HG03103 (cell line): ENCODE results near the gene STXBP1.
"Not testable (repeated sequence)": the region's sequence is repeated elsewhere in the genome, so short reads cannot be mapped to it uniquely, and the experiment has no call there.

Experiments
- ATAC-seq: cut with Tn5 transposase; IDR thresholded peaks from one replicate; pipeline ENCODE4 v1.9.1; 2021; ENCODE audit warnings: low read depth; ENCODE audit not compliant: unreplicated experiment

STXBP1 gene

DNA sequence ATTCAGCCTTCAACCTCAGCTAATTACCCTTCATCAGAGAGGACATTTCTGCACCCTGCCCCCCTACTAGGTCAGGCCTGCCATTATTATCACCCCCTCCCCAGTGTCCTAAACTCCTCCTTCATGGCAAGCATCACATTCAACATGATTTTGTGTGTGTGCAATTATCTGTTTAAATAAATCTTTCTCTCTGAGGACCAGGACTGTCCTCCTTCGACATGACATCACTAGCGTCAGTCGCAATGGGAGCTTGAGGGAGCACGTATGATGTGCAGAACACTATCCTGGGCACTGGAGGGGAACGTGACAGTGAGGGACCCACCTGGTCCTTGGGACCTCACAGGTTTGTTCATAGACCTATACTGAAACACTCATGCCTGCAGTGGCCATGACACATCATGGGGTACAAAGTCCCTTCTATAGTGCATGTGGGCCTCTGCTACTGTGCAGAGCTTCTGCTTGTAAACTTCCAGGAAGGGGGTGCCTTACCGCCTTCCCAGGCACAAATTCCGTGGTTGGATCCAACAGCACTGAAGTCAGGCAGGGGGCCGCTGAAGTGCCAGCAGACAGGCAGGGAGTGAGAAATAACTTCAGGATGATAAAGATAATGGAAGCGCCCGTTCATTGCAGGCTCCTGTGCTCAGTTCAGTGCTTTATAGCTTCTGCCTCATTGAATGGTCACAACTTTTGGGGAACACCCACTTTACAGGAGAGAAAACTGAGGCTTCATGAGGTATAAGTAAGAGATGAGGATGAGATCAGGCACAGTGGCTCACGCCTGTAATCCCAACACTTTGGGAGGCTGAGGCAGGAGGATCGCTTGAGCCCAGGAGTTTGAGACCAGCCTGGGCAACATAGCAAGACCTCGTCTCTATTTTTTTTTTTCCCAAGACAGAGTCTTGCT, 36.0 kb upstream of the STXBP1 start:
- ATAC-seq, result no peak

DNA sequence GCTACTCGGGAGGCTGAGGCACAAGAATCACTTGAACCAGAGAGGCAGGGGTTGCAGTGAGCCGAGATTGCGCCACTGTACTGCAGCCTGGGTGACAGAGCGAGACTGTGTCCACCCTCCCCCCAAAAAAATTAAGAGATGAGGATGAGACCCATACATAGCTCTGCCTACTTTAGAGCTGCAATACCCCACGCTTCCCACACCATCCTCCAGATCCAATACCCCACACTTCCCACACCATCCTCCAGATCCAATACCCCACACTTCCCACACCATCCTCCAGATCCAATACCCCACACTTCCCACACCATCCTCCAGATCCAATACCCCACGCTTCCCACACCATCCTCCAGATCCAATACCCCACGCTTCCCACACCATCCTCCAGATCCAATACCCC, 34.9 kb upstream of the STXBP1 start:
- not testable (repeated sequence) for ATAC-seq

DNA sequence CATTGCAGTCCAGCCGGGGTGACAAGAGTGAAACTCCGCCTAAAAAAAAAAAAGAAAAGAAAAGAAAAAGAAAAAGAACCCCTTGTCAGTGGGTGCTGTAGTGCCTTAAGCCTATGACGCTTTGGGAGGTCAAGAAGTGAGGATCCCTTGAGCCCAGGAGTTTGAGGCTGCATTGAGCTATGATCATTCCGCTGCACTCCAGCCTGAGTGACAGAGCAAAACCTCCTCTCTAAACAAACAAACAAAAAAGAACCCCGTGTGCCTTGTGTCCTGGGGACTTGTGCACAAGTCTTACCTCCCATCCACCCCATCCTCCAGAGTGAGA, 33.5 kb upstream of the STXBP1 start:
- ATAC-seq, result no peak

DNA sequence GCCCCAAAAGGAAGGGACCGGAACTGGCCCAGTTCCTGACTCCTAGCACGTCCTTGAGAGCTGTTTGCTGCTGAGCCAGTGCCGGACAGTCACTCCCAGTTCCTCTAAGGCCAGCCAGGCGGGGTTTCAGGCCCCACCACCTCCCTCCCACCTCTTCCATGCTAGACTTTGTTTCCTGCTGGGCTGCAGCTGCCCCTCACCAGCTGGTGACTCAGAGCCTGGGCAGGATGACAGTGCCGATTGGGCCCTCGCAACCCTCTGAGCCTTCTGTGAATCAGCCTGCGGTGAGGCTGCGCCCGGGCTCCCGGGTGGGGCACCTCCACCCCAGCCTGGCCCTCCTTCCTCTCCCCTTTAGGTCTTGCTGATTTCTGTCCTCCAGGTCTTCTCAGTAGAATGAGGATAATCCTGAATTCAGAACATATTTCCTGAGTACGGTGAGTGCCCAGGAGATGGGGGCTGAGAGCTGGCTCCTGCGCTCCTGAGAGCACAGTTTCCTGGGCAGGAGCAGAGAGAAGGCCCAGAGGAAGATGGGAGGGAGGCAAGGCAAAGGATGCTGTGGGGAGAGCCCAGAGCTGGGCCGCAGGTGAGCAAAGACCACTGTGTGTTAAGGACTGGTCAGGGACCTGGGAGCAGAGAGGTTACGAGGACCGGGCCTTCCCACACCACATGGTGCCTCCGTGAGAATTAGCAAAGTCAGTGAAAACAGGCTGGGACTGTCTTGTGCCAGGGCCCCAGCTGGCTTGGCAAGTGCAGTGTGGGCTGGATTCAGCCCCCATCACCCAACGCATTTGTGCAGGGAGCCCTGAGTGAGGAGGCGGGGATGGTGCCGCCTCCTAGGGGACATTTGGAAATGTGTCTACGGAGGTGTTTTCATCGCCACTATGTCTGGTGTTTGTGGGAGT, 32.9 kb upstream of the STXBP1 start:
- ATAC-seq, result no peak

DNA sequence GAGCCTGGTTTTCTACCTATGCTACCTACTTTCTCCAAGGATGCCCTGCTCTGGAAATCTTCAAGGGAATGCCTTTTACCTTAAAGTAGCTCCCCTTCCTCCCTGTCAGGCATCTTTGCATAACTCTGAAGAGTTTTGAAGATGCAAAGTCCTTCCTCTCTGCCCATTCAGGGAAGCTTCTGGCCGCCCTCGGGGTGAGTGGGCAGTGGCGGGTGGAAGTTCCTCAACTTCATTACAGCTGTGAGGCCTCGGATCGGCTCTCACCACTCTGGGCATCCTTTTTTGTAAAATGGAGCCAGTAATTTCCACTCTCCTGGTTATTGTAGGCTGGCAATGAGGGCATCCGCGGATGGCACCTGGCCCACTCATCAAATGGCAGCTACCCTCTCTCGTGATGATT, 31.7 kb upstream of the STXBP1 start:
- ATAC-seq, result no peak

DNA sequence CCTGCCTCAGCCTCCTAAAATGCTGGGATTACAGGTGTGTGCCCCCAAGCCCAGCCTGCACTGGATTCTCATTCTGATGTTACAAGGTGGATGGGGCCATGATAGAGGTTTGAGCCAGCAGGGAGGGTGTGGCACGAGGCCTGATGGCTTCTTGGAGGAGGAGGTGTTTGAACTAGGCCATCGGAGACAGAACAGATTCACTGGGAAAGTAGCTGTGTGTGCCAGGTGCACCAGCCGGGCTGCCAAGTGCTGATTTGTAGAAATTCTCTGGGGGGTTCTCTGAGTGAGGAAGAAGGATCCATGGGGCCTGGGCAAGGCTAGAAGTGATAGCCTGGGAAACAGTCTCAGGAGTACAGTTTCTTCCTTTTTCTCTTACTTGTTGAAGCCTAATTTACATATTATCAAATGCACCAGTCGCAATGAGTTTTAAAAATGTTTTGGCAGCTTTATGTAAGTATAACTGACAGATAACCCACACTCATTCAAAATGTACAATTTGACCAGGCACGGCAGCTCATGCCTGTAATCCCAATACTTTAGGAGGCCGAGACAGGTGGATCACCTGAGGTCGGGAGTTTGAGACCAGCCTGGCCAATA, 31.1 kb upstream of the STXBP1 start:
- no peak for ATAC-seq

DNA sequence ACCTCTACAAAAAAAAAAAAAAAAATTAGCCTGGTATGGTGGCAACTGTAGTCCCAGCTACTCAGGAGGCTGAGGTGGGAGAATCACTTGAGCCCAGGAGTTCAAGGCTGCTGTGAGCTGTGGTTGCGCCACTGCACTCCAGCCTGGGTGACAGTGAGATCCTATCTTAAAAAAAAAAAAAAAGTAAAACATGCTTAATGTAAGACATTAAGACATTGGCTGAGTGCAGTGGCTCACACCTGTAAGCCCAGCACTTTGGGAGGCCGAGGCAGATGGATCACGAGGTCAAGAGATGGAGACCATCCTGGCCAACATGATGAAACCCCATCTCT, 27.6 kb upstream of the STXBP1 start:
- ATAC-seq, result not testable (repeated sequence)

DNA sequence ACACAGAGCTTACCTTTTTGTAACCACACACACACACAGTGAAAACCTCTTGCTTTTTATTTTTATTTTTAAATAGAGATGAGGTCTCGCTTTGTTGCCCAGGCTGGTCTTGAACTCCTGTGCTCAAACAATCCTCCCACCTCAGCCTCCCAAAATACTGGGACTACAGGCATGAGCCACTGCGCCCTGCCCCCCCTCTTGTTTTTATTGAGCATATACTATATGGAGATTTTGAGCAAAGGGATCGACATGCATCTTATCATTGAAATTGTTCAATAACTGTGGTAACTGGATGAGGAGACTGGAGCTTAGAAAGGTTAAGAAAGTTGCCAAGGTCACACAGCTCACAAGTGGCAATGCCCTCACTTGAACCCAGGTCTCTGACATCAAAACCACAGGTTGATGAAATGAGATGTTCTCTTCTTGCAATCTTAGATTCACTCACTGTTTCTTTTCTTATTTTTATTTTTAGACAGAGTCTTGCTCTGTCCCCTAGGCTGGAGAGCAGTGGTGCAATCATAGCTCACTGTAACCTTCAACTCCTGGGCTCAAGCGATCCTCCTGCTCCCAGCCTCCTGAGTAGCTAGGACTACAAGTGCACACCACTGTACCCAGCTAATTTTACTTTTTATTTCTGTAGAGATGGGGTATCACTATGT, 26.8 kb upstream of the STXBP1 start:
- ATAC-seq, result no peak

DNA sequence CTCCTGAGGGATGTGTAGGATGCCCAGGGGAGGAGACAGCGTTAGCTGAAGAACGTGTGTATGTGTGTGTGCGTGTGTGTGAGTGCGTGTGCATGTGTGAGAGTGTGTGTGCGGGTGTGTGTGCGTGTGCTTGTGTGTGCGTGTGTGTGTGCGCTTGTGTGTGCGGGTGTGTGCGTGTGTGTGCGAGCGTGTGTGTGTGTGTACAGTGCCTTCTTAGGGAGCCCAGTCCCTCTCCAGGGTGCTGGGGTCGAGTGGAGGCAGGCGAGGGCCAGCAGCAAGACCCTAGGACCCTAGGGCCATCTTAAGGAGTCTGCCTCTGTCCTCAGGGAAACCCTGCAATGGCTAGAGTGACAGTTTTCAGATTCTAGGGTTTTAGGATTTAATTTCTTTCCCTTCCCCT, 26.0 kb upstream of the STXBP1 start:
- no peak for ATAC-seq

DNA sequence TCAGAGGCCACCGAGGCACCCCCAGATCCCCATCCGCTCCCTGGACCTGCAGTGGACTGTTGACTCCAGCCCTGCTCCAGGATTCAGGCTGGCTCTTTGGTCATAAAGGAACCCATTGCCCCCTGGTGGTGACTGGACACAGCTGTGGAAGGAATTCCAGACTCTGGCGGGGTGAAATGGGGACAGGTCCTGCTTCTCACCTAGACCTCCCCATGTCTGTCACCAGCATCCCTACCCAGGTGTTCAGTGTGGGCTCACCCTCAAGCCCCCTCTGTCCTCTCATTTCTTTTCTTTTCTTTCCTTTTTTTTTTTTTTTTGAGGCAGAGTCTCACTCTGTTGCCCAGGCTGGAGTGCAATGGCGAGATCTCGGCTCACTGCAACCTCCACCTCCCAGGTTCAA, 25.5 kb upstream of the STXBP1 start:
- no peak for ATAC-seq

DNA sequence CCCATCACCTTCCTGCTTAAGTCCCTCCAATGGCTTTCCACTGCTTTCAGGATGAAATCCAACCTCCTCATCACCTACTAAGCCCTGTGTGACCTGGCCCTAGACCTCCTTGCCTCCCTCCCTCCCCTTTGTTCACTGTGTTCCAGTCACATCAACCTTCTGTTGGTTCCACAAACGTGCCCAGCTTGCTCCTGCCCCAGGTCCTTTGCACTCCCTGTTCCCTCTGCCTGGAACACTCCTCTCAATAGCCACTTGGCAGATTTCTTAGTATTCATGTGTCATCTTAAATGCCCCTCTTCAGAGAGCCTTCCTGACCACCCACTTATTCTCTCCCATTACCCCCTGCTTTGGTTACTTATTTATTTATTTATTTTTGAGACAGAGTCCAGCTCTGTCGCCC, 24.1 kb upstream of the STXBP1 start:
- ATAC-seq, result no peak

DNA sequence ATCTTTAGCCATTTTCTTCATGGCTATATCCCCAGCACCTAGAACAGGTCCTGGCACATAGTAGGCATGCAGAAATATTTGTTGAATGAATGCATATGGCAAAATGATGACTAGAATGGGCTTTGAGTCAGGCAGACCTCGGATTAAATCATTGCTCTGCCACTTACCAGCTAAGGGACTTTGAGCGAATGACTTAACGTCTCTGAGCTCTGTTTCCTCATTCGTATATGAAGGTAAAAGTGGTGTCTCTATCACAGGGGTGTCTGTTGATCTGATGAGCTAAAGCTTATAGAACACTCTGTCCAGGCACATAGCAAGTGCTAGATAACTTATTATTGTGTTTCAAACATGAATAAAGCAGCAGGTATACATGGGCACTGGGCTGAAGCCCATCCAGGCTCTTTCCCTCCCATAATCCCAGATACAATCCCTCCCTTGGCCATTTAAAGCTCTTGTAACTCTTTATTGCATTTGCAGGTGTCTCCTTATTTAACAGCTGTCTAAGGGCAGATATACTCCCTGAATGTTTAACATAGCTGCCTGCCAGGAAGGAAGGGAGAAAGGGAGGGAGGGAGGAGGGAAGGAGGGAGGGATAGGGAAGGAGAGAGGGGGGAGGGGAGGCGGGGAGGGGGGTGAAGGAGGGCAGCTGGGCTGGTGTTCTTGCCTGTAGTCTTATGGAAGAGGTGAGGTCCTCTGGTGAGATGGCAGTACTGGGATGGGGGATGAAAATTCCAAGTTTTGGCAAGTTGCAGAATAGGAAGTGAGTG, 23.2 kb upstream of the STXBP1 start:
- ATAC-seq, result no peak

DNA sequence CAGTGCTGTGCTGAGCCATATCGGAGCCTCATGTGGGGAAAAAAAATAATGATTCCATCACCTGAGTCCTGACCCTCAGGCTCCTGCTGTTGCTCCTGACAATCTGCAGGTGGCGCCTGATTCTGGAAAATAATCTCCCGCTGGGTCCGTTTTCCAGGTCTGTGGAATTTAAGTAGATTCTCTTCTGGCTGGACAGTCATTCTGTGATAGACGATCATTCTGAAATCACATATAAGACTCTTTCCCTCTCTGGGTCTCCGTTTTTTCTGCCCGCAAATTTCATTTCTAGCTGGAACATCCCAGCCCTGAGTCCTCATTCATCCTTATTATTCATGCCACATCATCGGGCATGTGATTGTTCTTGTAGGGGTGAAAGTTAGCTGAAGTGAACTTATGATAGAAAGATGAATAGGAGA, 22.1 kb upstream of the STXBP1 start:
- ATAC-seq, result no peak

DNA sequence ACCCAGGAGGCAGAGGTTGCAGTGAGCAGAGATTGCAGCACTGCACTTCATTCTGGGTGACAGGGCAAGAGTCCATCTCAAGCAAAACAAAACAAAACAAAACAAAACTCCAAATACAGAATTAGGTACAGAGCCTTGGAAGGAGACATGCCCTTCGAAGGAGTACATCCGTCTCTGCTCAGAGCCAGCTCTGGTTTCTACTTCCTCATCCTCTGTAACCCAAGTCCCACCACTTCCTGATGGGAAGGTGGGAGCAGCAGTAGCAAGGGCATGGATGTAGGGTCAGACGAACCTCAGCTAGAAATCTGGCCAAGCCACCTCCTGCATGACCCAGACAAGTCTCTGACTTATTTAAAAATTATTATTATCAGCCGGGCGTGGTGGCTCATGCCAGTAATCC, 16.5 kb upstream of the STXBP1 start:
- no peak for ATAC-seq

DNA sequence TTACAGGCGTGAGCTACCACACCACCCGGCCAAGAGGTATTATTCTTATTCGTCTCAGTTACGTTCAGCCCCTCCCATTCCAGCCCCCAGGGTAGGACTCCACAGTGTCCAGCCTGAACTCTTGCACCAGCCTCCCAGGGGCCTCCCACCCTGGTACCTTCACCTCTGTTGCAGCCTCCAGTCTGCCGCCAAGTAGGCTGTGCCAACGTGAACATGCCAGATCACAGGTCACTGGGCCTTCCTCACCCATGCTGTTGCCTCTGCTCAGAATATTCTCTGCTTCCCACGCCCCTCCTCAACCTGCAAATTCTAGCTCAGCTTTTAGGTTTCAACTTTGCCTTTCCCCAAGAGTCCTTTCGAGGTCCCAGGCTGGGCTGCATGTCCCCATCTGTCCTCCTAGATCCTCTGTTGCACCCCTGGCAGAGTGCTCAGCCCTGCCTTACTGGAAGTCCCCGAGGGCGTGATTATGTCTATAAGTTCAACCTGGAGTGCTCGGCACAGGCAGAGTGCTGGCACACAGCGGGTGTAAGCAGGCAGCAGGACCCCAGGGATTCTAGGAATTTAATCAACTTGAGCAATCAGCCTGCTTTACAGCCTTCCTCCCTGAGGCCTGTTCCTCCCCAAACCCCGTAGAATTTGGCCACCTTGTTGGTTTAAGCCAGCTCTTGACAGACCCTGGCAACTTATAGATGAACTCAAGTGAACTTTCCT, 13.1 kb upstream of the STXBP1 start:
- no peak for ATAC-seq

DNA sequence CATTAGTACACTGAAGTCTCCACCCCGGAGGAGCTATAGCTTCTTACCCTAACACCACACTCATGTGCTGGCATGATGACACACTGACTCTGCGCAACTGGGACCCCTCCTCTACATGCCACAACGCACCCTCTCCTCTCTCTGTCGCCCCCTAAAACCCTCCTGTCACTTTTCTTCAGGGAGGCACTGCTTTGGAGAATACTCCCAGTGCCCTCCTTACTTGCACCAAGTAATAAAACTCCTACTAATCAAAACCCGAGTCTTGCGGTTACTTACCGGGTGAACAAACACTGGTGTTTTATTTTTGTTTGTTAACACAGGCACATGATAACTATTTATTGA, 12.6 kb upstream of the STXBP1 start:
- no peak for ATAC-seq

DNA sequence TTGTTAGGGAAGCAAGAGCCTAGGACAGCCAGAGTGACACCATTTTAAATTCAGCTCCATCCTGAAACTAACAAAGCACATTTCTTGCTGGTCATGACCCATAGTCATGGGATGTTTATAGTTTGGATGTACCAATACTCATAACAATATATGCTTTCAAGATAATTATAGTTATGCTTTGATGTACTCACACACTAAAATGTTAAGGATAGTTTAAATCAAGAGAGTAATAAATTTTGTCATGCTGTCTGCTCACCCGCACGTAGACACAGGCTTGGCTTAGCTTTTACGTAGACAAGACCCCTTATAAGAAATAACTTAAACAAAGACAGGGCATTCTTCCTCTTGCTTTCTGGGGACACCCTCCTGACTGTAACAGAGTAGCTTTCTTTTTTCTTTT, 8.9 kb upstream of the STXBP1 start:
- no peak for ATAC-seq

DNA sequence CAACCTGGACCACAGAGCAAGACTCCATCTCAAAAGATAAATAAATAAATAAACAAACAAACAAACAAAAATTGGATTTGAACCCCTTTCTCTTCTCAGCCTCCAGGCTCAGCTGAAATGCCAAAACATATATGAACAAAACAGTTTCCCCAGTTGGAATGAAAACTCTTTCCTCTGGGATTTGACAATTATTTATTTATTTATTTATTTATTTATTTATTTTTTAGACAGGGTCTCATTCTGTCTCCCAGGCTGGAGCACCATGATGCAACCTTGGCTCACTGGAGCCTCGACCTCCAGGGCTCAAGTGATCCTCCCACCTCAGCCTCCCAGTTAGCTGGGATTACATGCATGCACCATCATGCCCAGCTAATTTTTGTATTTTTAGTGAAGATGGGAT, 6.0 kb upstream of the STXBP1 start:
- no peak for ATAC-seq

DNA sequence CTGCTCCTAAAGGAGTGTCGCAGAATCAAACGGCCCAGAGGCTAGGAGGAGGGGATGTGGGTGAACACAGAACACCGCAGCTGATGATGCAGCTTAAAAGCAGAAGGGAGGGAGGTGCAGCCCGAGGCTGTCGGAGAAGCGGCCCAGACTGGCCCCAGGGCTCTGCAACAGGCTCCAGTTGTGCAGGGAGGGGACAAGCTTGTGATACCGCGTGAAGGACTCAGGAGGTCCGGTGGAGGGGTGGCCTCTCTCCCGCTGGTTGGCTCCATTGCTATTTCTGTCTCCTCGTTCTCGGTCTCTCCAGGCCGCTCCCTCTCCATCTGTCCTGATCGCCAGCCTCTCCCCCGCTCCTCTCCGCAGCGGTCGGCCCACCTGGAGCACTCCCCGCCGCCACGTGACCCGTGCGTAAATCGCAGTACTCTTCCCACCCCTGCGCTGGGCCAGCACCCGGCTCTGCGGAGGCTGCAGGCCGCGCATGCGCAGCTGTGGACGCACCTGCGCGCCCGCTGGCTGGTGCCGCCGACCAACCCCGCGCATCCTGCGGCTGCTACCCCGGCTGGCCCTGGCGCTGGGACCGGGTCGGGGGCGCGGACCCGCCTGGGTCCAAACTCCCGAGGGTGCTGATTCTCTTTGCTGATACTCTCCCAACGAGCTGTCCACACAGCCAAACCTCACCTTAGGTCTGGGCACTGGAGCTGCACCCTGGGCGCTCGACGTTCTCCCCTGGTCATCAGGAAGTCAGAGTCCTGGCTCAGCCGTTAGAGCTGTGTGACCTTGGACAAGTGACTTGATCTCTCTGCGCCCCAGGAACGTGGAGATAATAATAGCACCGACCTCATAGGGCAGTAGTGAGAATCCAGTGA, 3.7 kb upstream of the STXBP1 start:
- peak; percentile 44 for ATAC-seq
